Measurements from ENCODE around the gene OXCT2. TPM values are rescaled to one million over a fixed set of nuclear protein-coding genes. Genes with fewer than 3 reads are reported as not detected.
"Not testable (repeated sequence)": the region's sequence is repeated elsewhere in the genome, so short reads cannot be mapped to it uniquely, and the experiment has no call there.

Gene OXCT2
- total and polyA plus RNA-seq, 2 experiments from 2014 or later, result 0.25 to 1.8 TPM

DNA sequence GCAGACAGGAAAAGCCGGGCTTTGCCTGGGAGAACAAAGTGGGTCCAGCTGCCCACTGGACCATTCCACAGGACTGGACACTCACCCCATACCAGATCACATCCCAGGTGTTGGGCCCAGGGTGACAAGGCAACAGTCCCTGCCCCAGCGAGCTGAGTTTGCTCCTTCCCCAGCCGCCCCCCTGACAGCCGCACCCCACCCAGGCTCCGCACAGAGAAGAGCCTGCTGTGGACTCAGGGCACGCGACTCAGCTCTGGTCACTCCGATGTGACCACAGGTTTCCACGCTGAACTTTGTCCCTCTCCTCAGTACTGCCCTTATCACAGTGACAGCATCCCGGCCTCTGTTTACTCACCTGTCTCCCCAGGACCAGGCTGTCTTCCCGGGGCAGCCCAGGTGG, 16.3 kb upstream of the OXCT2 start:
- TF ChIP-seq, protein P1, sequence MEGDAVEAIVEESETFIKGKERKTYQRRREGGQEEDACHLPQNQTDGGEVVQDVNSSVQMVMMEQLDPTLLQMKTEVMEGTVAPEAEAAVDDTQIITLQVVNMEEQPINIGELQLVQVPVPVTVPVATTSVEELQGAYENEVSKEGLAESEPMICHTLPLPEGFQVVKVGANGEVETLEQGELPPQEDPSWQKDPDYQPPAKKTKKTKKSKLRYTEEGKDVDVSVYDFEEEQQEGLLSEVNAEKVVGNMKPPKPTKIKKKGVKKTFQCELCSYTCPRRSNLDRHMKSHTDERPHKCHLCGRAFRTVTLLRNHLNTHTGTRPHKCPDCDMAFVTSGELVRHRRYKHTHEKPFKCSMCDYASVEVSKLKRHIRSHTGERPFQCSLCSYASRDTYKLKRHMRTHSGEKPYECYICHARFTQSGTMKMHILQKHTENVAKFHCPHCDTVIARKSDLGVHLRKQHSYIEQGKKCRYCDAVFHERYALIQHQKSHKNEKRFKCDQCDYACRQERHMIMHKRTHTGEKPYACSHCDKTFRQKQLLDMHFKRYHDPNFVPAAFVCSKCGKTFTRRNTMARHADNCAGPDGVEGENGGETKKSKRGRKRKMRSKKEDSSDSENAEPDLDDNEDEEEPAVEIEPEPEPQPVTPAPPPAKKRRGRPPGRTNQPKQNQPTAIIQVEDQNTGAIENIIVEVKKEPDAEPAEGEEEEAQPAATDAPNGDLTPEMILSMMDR (IDR thresholded peaks at IDR 0.05; ENCODE audit: poor library complexity), result no peak
- no peak for TF ChIP-seq EZH2 (IDR thresholded peaks at IDR 0.05; ENCODE audit: borderline replicate concordance)
- TF ChIP-seq EZH2phosphoT487 (IDR thresholded peaks at IDR 0.05; ENCODE audit: low read depth, severe bottlenecking, unreplicated experiment), result no peak
- no peaks in the 10 kb centered on the region for H3K9me3 ChIP-seq (ENCODE audit: low read depth)
- H3K27me3 ChIP-seq, result peaks cover 17% of the 10 kb centered on the region
- no peaks in the 10 kb centered on the region for H3K79me2 ChIP-seq
- no peaks in the 10 kb centered on the region for H3K4me1 ChIP-seq (ENCODE audit: insufficient read depth)
- no peaks in the 10 kb centered on the region for H4K20me1 ChIP-seq (ENCODE audit: insufficient read depth, poor library complexity, severe bottlenecking)
- H3K4me3 ChIP-seq, result no peak overlapping the region
- 65% methylated on average over 9 of the region's 11 CpGs for WGBS (ENCODE audit: low lambda C conversion rate, missing lambda C conversion rate)
- H3K27ac ChIP-seq, result no peak overlapping the region
- no peaks in the 10 kb centered on the region for H3K9me2 ChIP-seq (replicated peaks; ENCODE audit: insufficient read depth)
- no peaks in the 10 kb centered on the region for H3K36me3 ChIP-seq (replicated peaks; ENCODE audit: insufficient read depth, low read depth)
- DNase-seq (ENCODE audit: low spot score), result peak; percentile 28
- peak overlapping the region; percentile 62 for H3K4me2 ChIP-seq
- H2AFZ ChIP-seq, result no peak overlapping the region

DNA sequence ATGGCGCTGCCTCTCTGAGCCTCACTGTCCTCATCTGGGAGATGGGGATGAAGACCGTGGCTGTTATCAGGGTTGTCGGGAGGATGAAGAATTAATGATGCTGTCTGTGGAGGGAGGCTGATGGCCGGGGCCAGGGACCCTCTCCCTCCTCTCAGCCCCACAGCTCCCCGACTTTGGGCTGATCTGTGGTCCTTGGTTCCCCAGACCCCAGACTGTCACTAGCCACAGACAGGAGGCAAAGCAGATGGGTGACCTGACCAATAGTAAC, 15.9 kb upstream of the OXCT2 start:
- DNase-seq (ENCODE audit: low spot score); H3K4me1 ChIP-seq (ENCODE audit: insufficient read depth); H3K79me2 ChIP-seq; H4K20me1 ChIP-seq (ENCODE audit: insufficient read depth, poor library complexity, severe bottlenecking); H3K27ac ChIP-seq; H3K9me3 ChIP-seq (ENCODE audit: low read depth); H3K4me3 ChIP-seq; H3K9me2 ChIP-seq (replicated peaks; ENCODE audit: insufficient read depth); H3K36me3 ChIP-seq (replicated peaks; ENCODE audit: insufficient read depth, low read depth); H2AFZ ChIP-seq: not testable (repeated sequence)
- Histone ChIP-seq H3K4me2 (peak overlapping the region; percentile 62), H3K27me3 (peaks cover 17% of the 10 kb centered on the region)
- 93% methylated on average over 5 of the region's 5 CpGs for WGBS (ENCODE audit: low lambda C conversion rate, missing lambda C conversion rate)

DNA sequence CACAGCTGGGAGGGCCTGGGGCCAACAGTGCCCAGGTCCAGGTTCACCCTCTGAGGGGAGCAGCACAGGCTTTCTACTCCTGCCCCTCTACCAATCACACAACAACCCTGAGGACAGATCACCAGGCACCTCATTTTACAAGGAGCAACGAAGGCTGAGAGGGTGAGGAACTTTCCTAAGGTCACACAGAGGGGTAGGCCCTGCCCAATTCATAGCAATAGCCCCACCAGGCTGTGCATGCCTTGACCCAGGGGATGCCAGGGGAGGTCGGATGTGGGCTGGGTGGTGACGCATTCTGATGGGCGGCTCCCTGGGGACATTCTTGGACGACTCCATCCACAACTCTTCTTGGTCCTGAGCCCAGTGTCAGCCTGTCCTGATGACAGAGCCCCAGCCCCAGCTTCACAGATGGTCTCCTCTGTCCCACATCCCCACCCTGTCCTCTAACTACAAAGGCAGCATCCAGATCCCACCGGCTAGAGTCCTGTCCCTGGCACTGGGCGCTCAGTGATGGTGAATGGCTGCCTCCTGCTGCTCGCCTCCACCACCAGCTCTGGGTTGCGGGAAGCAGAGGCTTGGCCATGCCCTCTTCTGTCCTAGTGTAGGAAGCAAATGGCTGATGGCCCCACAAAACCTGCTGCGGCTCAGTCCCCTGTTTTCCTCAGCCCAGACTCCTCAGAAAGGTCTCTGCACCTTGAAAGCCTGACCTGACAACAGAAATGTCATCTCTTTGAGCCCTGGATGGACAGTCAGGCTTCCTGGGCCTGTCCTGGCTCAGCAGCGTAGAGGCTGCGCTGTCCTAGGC, 15.4 kb upstream of the OXCT2 start:
- peaks cover 17% of the 10 kb centered on the region for H3K27me3 ChIP-seq
- not testable (repeated sequence) for DNase-seq (ENCODE audit: low spot score); H3K4me3 ChIP-seq; H3K79me2 ChIP-seq; H3K4me1 ChIP-seq (ENCODE audit: insufficient read depth); H3K4me2 ChIP-seq; H3K9me3 ChIP-seq (ENCODE audit: low read depth); H2AFZ ChIP-seq; H4K20me1 ChIP-seq (ENCODE audit: insufficient read depth, poor library complexity, severe bottlenecking); H3K27ac ChIP-seq; H3K36me3 ChIP-seq (replicated peaks; ENCODE audit: insufficient read depth, low read depth); H3K9me2 ChIP-seq (replicated peaks; ENCODE audit: insufficient read depth)
- WGBS (ENCODE audit: low lambda C conversion rate, missing lambda C conversion rate), result 88% methylated on average over 10 of the region's 12 CpGs

DNA sequence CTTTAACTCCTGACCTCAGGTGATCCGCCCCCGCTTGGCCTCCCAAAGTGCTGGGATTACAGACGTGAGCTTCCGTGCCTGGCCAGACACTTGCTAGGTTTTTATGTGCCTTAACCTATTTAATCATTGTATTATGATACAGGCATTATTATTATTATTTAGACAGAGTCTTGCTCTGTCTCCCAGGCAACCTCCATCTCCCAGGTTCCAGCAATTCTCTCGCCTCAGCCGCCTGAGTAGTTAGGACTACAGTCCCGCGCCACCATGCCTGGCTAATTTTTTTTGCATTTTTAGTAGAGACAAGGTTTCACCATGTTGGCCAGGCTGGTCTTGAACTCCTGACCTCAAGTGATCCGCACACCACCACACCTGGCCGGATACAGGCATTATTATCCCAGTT, 11.5 kb upstream of the OXCT2 start:
- not testable (repeated sequence) for H3K27ac ChIP-seq; H3K4me2 ChIP-seq; H4K20me1 ChIP-seq (ENCODE audit: insufficient read depth, poor library complexity, severe bottlenecking); H2AFZ ChIP-seq; DNase-seq (ENCODE audit: low spot score); H3K79me2 ChIP-seq; H3K4me1 ChIP-seq (ENCODE audit: insufficient read depth); H3K4me3 ChIP-seq; H3K9me3 ChIP-seq (ENCODE audit: low read depth); H3K27me3 ChIP-seq; H3K36me3 ChIP-seq (replicated peaks; ENCODE audit: insufficient read depth, low read depth); H3K9me2 ChIP-seq (replicated peaks; ENCODE audit: insufficient read depth)
- WGBS (ENCODE audit: low lambda C conversion rate, missing lambda C conversion rate), result 94% methylated on average over 10 of the region's 10 CpGs

DNA sequence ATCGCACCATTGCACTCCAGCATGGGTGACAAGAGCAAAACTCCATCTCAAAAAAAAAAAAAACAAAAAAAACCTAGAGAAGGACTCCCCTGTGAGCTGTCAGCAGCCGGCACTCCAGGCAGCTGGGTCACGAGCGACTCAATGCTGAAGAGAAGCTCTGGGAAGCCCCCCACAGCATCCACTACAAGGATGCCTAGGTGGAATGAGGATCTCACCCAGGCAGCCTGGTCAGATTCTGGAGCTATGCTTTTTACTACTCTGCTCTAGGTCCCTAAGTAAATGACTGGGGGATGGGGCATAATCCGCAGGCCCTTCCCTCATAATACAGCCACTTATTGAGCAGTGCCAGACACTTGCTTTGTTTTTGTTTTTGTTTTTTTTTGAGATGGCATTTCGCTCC, 11.0 kb upstream of the OXCT2 start:
- Histone ChIP-seq H4K20me1 (ENCODE audit: insufficient read depth, poor library complexity, severe bottlenecking) (no peaks in the 10 kb centered on the region), H3K9me3 (ENCODE audit: low read depth) (no peaks in the 10 kb centered on the region), H3K27me3 (peaks cover 4% of the 10 kb centered on the region), H3K4me2 (no peak overlapping the region), H3K79me2 (no peaks in the 10 kb centered on the region), H2AFZ (no peak overlapping the region), H3K4me3 (no peak overlapping the region), H3K9me2 (replicated peaks; ENCODE audit: insufficient read depth) (no peaks in the 10 kb centered on the region), H3K4me1 (ENCODE audit: insufficient read depth) (no peaks in the 10 kb centered on the region), H3K36me3 (replicated peaks; ENCODE audit: insufficient read depth, low read depth) (no peaks in the 10 kb centered on the region), H3K27ac (no peak overlapping the region)
- DNase-seq (ENCODE audit: low spot score), result no peak
- 92% methylated on average over 6 of the region's 6 CpGs for WGBS (ENCODE audit: low lambda C conversion rate, missing lambda C conversion rate)
- TF ChIP-seq EZH2 (IDR thresholded peaks at IDR 0.05; ENCODE audit: borderline replicate concordance), result no peak
- TF ChIP-seq EZH2phosphoT487 (IDR thresholded peaks at IDR 0.05; ENCODE audit: low read depth, severe bottlenecking, unreplicated experiment), result no peak
- TF ChIP-seq, protein P1 (IDR thresholded peaks at IDR 0.05; ENCODE audit: poor library complexity), result no peak
